Hematopoietic multipotent progenitor cell treated with erythropoietin and hydrocortisone succinate and interleukin-3 and kit ligand, for 4 days (in vitro differentiated cells): Measurements from ENCODE around the gene DAPK1.
"Not testable (repeated sequence)": the region's sequence is repeated elsewhere in the genome, so short reads cannot be mapped to it uniquely, and the experiment has no call there.

Experiments
- DNase-seq: peaks from one replicate; pipeline ENCODE4 v3.0.0-alpha.2; 2015

Gene DAPK1

GRCh38 chr9:87547671-87548081 lies 50.0 kb downstream of the DAPK1 start:
- no peak for DNase-seq

- DNase-seq, result no peak
Measured at GRCh38 chr9:87548159-87548558, 50.5 kb downstream of the DAPK1 start.

DNA sequence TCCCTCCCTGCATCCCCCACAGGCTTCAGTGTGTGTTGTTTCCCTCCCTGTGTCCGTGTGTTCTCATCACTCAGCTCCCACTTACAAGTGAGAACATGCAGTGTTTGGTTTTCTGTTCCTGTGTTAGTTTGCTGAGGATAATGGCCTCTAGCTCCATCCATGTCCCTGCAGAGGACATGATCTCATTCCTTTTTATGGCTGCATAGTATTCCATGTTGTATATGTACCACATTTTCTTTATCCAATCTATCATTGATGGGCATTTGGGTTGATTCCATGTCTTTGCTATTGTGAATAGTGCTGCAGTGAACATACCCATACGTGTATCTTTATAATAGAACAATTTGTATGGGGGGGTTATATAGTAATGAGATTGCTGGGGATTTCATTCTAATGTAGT lies 51.4 kb downstream of the DAPK1 start:
- DNase-seq, result not testable (repeated sequence)

- DNase-seq, result no peak
Measured at GRCh38 chr9:87549791-87550190, 52.1 kb downstream of the DAPK1 start.

- DNase-seq, result no peak
Measured at GRCh38 chr9:87550253-87550954, 52.7 kb downstream of the DAPK1 start.

- peak; percentile 85 for DNase-seq
Measured at GRCh38 chr9:87551772-87552217, 54.1 kb downstream of the DAPK1 start.

GRCh38 chr9:87554171-87554910 lies 56.7 kb downstream of the DAPK1 start:
- DNase-seq, result peak; percentile 38

DNA sequence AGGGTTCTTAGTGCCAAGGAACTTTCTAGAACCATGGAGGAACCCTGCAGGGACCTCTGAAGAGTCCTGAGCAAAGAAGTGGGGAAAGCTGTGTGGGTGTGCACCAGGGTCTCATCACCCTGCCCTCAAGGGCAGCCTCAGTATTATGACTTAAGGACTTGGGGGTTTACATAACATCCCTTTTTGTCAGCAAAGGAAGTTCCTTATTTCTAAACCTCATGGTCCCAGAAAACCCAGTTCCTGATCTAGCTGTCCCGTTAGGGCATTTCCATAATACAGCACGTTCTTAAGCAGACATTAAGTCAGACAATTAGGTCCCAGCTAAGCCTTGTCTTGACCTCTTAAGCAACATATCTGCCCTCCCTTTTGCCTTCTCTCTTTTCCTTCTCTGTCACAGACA lies 57.3 kb downstream of the DAPK1 start:
- DNase-seq, result peak; percentile 56

DNA sequence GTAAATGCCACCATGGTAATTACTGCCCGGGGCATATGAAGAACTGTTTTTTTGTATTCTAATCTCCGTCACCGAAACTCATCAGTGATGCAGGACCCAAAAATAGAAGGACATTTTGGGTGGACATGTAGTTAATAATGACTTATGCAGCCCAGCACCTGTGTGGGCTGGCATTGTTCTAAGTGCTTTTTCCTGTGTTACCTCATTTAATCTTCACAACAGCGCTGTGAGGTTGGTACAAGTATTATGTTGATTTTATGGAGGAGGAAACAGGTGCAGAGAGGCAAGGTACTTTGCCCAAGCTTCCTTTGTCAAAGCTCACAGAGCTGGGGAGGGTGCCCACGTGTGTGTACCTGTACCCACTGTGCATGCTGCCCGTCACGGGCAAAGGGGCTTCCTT lies 58.4 kb downstream of the DAPK1 start:
- DNase-seq, result no peak

DNA sequence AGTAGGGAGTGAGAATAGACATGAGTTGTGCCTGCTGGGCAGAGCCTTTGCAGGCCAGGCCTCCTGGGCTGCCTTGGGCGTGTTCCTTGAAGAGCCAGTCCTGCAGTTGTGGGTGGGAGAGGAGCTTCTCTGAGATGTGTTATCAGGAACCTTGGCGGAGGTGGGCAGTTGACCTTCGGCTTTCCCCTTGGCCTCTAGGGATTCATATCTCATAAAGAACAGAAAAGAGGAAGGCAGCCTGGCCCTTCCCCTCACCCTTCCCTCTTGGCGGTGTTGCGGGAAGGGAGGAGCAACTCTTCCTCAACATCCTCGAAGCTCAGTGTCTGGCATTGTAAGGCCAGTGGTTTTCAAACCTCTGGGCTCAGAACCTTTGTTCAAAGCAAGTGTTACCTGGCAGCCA lies 59.2 kb downstream of the DAPK1 start:
- DNase-seq, result peak; percentile 54

GRCh38 chr9:87557996-87558395 lies 60.3 kb downstream of the DAPK1 start:
- peak; percentile 77 for DNase-seq

- DNase-seq, result no peak
Measured at GRCh38 chr9:87558606-87559190, 61.0 kb downstream of the DAPK1 start.

GRCh38 chr9:87562062-87562461 lies 64.4 kb downstream of the DAPK1 start:
- DNase-seq, result no peak

DNA sequence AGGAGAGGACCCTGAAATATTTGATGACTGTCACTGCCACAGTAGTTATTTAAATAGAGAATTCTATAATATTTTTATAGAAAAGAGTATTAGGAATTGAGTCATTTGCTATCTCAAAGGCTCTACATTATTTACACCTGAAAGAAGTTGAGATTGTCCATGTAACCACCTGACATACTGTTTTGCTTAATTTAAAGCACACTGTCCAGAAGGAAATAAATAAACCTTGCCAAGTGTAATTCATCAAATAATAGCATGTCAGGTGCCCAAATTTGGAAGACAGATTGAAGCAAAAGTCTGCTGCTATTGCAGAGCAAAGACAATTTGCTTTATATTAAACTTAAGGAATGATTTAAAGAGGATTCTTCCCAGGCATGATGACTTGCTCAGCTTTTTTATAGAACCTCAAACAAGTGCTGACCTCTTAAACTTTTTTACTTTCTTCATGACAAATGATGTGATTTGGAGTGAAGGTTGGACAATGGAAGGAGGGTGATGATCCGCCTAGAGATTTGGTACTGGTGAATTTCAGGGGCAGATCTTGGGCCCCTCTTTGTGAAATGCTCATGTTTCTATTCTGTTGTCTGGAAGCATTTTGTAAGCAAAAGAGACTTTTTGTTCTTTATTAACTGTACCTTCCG lies 65.0 kb downstream of the DAPK1 start:
- DNase-seq, result no peak

DNA sequence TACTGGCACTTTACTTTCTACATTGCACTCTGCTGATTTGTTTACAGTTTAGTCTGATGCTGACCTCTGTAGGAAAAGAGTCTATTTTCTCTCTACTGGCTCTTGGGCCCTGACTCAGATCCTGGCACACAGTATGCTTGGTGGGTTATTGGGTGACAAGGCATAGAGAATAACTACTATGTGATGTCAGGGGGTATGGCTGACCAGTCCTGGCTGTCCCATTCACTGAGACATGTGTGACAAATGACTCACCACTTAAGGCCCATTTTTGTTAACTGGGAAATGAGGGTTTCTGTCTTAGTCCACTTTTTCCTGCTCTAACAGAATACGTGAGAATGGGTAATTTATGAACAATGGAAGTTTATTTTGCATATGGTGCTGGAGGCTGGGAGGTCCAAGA lies 66.4 kb downstream of the DAPK1 start:
- DNase-seq, result no peak

DNA sequence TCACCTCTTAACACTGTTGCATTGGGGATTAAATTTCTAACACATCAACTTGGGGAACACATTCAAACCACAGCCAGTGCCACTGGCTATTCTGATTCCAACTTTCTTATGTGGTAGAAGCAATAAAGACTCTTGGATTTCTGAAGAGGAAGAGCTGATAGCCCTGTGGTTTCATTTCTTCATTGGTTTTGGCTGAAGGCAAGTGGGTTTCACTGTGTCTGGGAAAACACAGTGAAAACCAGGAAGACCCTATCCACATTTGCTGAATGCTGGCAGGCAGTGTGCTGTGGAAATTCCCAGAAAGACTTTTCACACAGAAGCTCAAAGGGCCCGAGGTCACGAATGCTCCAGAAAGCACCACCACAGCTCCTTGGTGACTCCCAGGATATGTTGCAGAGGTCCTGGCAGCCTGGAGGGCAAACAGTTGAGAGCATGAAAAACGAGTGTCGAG lies 67.1 kb downstream of the DAPK1 start:
- DNase-seq, result no peak

DNA sequence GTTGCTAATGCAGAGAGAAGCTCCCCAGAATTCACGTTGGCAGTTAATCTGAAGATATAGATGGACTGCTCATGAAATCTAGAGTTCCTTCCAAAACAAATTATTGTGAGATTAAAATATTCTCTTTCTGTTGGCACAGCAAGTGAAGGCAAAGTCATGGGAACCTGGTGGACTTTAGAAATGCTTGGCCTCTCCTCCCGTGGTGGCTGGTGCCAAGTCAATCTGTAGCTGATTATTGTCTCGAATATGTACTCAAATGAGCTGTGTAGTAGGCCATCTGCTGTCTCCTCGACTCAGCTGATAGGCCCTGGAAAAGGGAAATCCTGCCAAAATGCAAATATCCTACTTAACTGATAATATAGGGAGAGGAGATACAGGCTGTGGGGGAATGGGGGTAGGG lies 69.3 kb downstream of the DAPK1 start:
- DNase-seq, result no peak

- DNase-seq, result no peak
Measured at GRCh38 chr9:87567571-87567970, 69.9 kb downstream of the DAPK1 start.

DNA sequence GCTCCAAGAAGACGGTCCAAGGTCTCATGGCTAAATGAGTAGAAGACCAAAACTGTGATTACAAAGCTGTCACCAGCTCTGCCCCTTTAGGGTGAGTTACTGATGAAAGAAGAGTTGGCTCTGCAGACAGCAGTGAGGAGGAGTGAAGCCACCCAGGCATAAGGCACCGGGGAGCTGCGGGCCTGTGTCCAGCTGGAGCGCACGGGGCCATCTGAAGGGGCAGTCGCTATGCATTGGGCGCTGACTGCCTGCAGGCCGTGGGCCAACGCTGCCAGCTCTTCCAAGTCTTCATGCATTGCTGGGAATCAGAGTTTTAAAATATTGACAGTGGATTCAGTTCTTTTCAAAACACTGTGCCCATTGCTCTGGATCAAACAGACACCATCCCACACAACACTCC lies 70.3 kb downstream of the DAPK1 start:
- DNase-seq, result no peak

DNA sequence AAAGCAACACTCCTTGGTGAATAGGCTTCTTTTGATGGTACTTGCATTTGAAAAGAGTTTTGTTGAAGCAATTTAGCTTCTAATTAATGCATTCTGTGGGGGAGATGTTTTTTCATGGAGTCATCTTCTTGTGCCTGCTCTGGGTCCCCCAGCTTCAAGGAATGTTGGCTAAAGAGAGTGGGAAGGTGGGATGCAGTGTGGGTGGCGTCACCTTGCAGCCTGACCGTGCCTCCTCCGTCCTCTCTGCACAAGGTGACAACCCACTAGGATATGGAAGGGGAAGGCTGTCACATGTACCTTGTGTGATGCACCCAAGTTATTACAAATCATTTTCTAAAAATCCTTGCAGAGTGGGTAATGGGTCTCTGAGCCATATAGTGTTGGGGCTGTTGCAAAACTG lies 70.7 kb downstream of the DAPK1 start:
- no peak for DNase-seq

DNA sequence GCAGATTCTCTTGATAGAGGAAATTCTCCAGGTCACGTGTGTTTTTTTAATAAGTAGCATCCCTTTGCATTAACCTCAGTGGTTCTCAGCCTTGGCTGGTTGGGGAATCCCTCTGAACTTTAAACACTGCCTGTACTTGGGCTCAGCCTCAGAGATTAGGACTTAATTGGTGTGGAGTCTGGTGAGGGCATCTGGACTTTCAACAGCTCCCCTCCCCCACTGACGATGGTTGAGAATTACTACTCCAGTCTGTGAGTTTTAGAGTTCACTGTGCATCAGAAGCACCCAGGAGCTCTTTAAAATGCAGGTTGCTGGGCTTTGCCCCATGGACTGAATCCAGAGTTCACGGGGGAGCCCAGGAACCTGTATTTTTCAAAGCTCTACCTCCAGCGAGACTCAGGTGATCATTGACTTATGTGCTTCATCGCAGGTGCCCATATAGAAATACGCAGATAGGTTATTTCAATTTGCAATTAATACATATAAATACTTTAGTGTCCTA lies 71.4 kb downstream of the DAPK1 start:
- no peak for DNase-seq

DNA sequence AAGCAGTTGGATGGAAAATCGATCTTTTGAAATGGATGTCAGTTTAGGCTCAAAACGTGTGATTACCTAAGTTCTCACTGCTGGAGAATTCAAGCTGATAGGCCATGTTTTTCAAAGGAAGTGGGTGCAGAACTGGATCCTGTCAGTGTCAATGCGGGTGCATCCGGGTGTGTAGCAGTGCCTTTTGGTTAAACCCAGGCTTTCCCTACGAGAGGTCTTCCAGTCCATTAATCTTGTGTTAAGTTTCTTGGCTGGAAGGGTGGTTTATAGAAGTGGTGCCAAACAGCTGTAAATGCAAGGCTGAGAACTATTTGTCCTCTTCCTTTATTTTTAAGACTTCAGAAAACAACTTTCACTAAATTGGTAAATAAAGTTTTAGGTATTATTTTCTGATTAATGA lies 71.9 kb downstream of the DAPK1 start:
- DNase-seq, result peak; percentile 53
